ENCODE measurements around the gene PRKN.

- TF ChIP-seq EZH2 (IDR thresholded peaks at IDR 0.05; ENCODE audit: low read depth, unreplicated experiment): no peak
- no peak for TF ChIP-seq POLR2AphosphoS5 (IDR thresholded peaks at IDR 0.05; ENCODE audit: low read depth)
- no peak for TF ChIP-seq REST (IDR thresholded peaks at IDR 0.05; ENCODE audit: unreplicated experiment)
- no peak for TF ChIP-seq CTCF (conservative IDR thresholded peaks at IDR 0.05; ENCODE audit: low read depth in 2 of 2)
Measured at GRCh38 chr6:162307865-162308264, 419.7 kb downstream of the PRKN start.

Measured in GM23338 (cell line).